Coronary artery (tissue), 2 donors: ENCODE measurements around the gene STMND1.

Experiments
- DNase-seq: peaks from one replicate; pipeline ENCODE4 v3.0.0-alpha.2; 2017; ENCODE audit warnings: low spot score
- H3K27ac ChIP-seq, 2 donors: fragments of 200-600 bp; sonication (generic); one replicate each; pipeline ENCODE4 v1.5.1; 2016 to 2019
- H3K4me3 ChIP-seq: fragments of 200-600 bp; sonication (generic); 2 replicates; pipeline ENCODE4 v1.5.1; 2016; ENCODE audit warnings: mild to moderate bottlenecking, moderate library complexity
- TF ChIP-seq, protein P1 (sequence below): fragments of 200-600 bp; sonication (generic); IDR thresholded peaks from one replicate; pipeline ENCODE4 v1.5.1; 2019; ENCODE audit warnings: antibody characterized with exemption

Gene STMND1

DNA sequence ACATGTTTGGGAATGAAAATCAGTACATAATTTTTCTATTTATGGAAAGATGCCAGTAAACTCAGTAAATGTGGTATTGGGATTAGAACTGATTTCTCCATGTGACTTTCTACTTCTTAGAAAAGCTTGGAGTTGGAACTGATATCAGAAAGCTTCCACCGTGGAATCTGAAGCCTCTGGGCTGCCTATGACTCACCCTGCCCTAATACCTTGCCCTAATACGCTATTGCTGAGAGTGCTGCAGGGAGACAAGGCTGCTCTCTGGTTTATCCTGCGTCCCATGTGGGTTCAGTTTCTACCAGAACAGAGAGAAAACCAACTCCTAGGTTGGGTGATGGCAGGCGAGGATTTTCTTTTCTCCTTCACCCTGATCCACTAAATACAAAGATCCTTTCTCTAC, 3.3 kb upstream of the STMND1 start:
- no peak overlapping the region for H3K27ac ChIP-seq
- TF ChIP-seq, protein P1, sequence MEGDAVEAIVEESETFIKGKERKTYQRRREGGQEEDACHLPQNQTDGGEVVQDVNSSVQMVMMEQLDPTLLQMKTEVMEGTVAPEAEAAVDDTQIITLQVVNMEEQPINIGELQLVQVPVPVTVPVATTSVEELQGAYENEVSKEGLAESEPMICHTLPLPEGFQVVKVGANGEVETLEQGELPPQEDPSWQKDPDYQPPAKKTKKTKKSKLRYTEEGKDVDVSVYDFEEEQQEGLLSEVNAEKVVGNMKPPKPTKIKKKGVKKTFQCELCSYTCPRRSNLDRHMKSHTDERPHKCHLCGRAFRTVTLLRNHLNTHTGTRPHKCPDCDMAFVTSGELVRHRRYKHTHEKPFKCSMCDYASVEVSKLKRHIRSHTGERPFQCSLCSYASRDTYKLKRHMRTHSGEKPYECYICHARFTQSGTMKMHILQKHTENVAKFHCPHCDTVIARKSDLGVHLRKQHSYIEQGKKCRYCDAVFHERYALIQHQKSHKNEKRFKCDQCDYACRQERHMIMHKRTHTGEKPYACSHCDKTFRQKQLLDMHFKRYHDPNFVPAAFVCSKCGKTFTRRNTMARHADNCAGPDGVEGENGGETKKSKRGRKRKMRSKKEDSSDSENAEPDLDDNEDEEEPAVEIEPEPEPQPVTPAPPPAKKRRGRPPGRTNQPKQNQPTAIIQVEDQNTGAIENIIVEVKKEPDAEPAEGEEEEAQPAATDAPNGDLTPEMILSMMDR = no peak
- H3K4me3 ChIP-seq = no peak overlapping the region

DNA sequence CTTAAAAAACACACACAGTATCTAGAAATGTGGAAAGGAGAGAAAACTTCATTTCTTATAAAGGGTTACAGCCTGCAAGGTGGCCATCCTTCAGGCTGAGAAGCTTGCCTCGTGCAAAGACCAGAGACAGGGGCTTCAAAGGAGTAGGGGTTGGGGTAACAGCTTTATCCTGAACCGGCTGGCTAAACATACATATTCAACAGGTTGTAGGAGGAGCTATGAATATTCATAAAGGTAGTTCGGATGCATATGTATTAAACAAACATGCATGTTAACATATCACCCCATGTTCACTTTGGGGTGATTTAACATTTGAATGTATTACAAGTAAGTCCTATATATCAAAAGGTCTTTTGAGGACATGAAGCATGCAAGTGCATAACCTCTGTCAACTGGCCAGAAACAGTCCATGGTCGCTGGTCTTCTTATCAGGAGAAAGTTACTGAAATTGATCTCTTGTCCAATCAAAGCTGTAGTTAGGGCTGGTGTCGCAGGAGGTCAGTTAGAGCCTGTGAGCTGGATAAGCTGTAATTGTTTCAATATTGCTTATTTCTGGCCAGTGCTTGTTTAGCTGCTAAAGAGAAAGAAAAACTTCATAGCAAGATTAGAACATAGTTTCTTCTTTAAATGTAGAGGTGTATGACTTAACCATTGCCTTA, 2.3 kb upstream of the STMND1 start:
- no peak for DNase-seq
- TF ChIP-seq, protein P1 = no peak
- Histone ChIP-seq H3K27ac (no peak overlapping the region), H3K4me3 (no peak overlapping the region)

More for the DNA sequence above, 3.3 kb upstream of the STMND1 start:
- no peak for DNase-seq

DNA sequence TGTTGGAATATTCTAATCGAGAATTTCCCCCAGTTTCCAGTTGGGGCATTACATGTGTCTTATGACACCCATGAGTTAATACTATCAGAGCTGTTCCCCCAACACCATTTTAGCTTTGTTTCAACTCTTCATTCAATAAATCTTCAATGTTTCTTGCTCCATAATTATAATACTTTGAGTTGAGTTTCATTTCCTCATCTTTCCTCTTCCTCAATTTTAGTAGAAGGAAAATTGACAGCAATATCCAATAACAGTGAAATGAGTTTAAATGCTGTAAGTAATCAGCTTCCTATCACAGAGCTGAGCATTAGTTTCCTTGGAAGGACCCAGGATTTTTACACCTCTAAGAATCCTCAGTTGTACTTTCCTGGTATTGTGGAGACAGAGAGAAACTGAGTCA, 1.0 kb upstream of the STMND1 start:
- TF ChIP-seq, protein P1 = no peak
- Histone ChIP-seq H3K4me3 (no peak overlapping the region), H3K27ac (no peak overlapping the region)
- no peak for DNase-seq

DNA sequence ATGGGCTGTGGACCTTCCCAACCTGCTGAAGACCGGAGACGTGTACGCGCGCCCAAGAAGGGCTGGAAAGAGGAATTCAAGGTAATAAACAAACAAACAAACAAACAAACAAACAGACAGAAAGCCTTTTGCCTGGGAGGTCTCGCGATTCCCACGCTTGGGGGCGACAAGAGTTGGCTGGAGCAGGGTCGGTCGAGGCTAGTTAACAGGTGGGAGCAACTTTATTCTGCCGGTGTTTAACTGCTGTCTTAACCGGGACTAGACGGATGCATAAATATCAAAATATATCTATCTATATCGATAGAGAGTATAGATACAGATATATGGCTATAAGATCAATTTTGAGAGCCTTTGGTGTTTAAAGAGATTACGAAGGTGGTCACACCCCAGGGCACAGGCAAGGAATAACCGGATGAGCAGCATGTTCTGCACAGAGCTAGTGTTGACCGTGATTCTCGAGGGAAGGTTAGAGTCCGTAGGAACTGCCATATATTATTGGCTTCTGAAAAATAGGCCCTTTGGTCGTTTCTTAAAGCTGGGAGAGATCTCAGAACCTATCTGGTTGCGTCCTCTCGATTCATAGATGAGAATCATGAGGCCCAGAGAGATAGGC, 514 bp downstream of the STMND1 start:
- no peak overlapping the region for H3K27ac ChIP-seq
- DNase-seq = no peak
- peak overlapping the region; percentile 64 for H3K4me3 ChIP-seq
- TF ChIP-seq, protein P1 = no peak

DNA sequence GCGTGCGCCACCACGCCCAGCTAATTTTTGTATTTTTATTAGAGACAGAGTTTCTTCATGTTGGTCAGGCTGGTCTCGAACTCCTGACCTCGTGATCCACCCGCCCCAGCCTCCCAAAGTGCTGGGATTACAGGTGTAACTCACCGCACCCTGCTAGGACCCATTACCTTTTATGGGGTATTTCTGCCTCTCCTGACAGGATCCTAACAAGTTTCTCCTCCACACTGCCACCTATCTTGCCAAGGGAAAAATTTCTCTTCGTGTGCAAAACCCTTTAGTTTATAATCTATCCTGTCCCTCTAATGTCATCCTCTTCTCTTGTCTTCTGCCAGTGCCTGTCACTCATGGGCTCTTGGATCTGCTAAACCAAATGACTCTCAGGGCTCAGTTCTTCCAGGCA, 1.9 kb downstream of the STMND1 start:
- H3K27ac ChIP-seq = no peak overlapping the region
- DNase-seq = no peak
- TF ChIP-seq, protein P1 = no peak
- no peak overlapping the region for H3K4me3 ChIP-seq

DNA sequence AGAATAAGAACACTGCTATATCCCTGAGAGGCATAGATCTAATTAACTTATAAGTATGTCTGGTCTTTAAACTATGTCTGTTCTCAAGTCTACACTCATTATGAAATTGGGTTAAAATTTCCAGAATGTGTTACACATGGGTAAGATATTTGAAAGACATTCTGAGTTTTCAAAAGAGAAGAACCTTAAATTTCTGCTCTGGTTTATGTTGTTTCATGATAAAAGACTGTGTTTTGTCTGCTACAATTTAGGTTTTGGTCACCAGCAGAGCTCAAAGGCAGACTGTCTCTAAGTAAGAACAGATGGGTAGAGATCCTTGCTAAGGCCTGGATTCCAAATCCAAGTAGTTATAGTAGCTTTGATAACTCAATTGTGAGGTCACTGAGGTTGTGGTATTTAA, 6.0 kb downstream of the STMND1 start:
- Histone ChIP-seq H3K4me3 (no peak overlapping the region), H3K27ac (no peak overlapping the region)
- no peak for DNase-seq
- TF ChIP-seq, protein P1 = no peak
